PFSK-1 (cell line): Measurements from ENCODE around the gene FFAR4.

Source experiments
- FOXP2 ChIP-seq: optimal IDR thresholded peaks from 2 replicates; pipeline ENCODE3; 2011; ENCODE audit warnings: borderline replicate concordance, control low read depth, inconsistent platforms; ENCODE audit not compliant: insufficient read depth; ENCODE audit errors: extremely low read length, extremely low read depth
- POLR2AphosphoS5 ChIP-seq: IDR thresholded peaks from 2 replicates; pipeline ENCODE4 v1.6.1; 2012; ENCODE audit warnings: low read depth, mild to moderate bottlenecking, control low read depth, low read length, moderate library complexity
- REST ChIP-seq, 2 experiments: IDR thresholded peaks; 2 replicates each; pipeline versions ENCODE4 v1.6.1 to v1.8.0; 2011 to 2012; ENCODE audit warnings: low read depth in 2 of 2, low read length in 2 of 2, control low read depth in 1 of 2, inconsistent platforms in 1 of 2, mild to moderate bottlenecking in 1 of 2, moderate library complexity in 1 of 2; ENCODE audit not compliant: insufficient read depth in 1 of 2
- SIN3A ChIP-seq: IDR thresholded peaks from 2 replicates; pipeline ENCODE4 v1.6.1; 2012; ENCODE audit warnings: mild to moderate bottlenecking, low read length, moderate library complexity, borderline replicate concordance; ENCODE audit not compliant: insufficient read depth
- TAF1 ChIP-seq: IDR thresholded peaks from 2 replicates; pipeline ENCODE4 v1.6.1; 2012; ENCODE audit warnings: low read length, control low read depth, borderline replicate concordance; ENCODE audit not compliant: insufficient read depth

Gene FFAR4

GRCh38 chr10:93590638-93591037, 24.2 kb downstream of the FFAR4 start:
- no peak for TF ChIP-seq SIN3A

DNA sequence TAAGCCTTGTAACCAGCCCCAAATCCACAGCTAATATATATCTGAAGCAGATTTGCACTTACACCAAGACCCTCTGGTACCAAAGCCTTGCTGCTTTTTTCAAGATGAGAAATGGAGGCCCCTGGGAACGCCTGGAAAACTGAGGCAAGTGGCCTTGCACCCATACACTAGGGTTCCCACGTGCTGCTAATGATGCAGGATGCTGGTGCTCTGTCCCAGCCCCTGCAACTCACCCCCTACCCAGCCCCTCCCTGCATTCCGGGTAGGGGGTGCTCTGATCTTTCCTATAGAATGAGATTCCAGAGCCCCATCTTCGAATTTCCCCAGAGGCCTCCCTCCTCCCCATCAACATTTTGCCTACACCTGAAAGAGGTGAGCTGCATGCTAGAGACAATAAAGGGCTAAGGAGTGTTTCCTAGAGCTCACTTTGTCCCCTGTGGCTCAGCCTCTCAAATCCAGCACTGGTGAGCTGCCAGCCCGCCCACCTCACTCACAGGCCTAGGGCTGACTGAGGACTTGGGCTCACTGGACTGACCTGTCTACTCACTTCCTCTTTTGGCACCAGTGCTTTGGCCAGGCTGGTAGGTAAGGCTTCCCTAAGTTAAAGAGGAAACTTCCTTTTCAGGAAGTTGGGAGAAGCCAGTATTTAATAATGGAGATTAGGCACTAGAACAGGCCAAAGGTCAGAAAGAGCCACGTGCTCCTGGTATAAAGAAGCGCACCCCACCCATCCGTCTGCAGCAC, 24.8 kb downstream of the FFAR4 start:
- TF ChIP-seq FOXP2 = no peak
- no peak for TF ChIP-seq POLR2AphosphoS5

DNA sequence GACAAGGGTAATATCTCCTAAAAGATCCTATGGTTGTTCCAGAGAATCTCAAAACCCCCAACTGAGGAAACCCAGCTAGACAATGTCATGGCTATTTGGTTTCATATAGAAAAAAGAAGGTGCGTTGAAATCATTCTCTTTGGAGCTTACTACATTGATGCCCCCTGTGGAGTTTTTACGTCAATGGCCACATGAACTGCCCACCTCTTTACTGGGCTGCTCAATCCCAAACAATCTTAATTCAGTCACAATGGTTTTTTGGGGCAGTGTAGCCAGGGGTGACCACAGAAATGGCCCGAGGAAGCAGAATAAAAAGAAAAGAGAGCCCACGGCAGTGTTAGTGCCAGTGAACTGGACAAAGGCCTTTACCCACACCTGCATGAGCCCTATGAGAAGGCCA, 26.8 kb downstream of the FFAR4 start:
- TF ChIP-seq SIN3A (no peak), TAF1 (no peak), FOXP2 (no peak), POLR2AphosphoS5 (no peak), REST (IDR thresholded peaks at IDR 0.05; ENCODE audit: insufficient read depth in 1 of 2, low read depth in 2 of 2, low read length in 2 of 2) (no peak)

- TF ChIP-seq POLR2AphosphoS5 = no peak
- TF ChIP-seq SIN3A = no peak
- no peak for TF ChIP-seq REST (IDR thresholded peaks at IDR 0.05; ENCODE audit: insufficient read depth in 1 of 2, low read depth in 2 of 2, low read length in 2 of 2)
- no peak for TF ChIP-seq FOXP2
- TF ChIP-seq TAF1 = no peak
These were observed 27.3 kb downstream of the FFAR4 start for GRCh38 chr10:93593749-93594148.

- TF ChIP-seq SIN3A (no peak), FOXP2 (no peak), TAF1 (no peak), POLR2AphosphoS5 (no peak), REST (IDR thresholded peaks at IDR 0.05; ENCODE audit: insufficient read depth in 1 of 2, low read depth in 2 of 2, low read length in 2 of 2) (no peak)
These were observed 28.1 kb downstream of the FFAR4 start for GRCh38 chr10:93594518-93594917.

GRCh38 chr10:93595378-93596161, 29.1 kb downstream of the FFAR4 start:
- TF ChIP-seq FOXP2 (no peak), SIN3A (no peak), TAF1 (no peak), REST (IDR thresholded peaks at IDR 0.05; ENCODE audit: insufficient read depth in 1 of 2, low read depth in 2 of 2, low read length in 2 of 2) (no peak), POLR2AphosphoS5 (no peak)
